HepG2 (cell line): ENCODE measurements around the gene MCC. TPM values are rescaled to one million over a fixed set of nuclear protein-coding genes. Genes with fewer than 3 reads are reported as not detected.

Experiments
- ATAC-seq: fragments of 200-7000 bp; cut with Tn5 transposase; 3 replicates; pipeline ENCODE4 v1.9.1; 2020; ENCODE audit warnings: mild to moderate bottlenecking, moderate library complexity
- BruUV-seq: library from RNA; stranded (reverse); fragments of 400-500 nt; replicated peaks from 2 replicates; lab custom pipeline; 2021; lab: Mats Ljungman, UMichigan
- CTCF ChIA-PET: fragments of 300-600 bp; formaldehyde crosslinking; extraction: SDS; loops from one replicate; lab custom pipeline; 2021; ENCODE audit warnings: low total read pairs, inconsistent platforms, low intra/inter-chr PET ratio; lab: Yijun Ruan, JAX
- POLR2A ChIA-PET: fragments of 350-600 bp; sonication (Branson Sonifier 250); formaldehyde crosslinking; loops from one replicate; lab custom pipeline; 2020; ENCODE audit warnings: antibody characterized with exemption, inconsistent platforms; lab: Yijun Ruan, JAX
- DNase-seq: peaks from one replicate; pipeline ENCODE4 v3.0.0-alpha.2; 2015; ENCODE audit warnings: low spot score
- FAIRE-seq: peaks from 3 replicates; lab custom pipeline; 2011; peaks lifted over from hg19 to GRCh38; lab: Jason Lieb, UNC
- H2AFZ ChIP-seq: one replicate; pipeline ENCODE4 v1.6.1; 2011; ENCODE audit warnings: low read length, inconsistent platforms
- H3K27ac ChIP-seq: fragments of 300-600 bp; 3 replicates; pipeline ENCODE4 v1.8.0; 2011; ENCODE audit warnings: mixed run types, mild to moderate bottlenecking, mixed read lengths, low read length, inconsistent platforms; ENCODE audit not compliant: insufficient read depth; ENCODE audit errors: extremely low read length
- H3K27me3 ChIP-seq, 2 experiments: fragments of 200-600 bp in 1 of 2; 2 replicates in 1 of 2; 3 replicates in 1 of 2; pipeline versions ENCODE4 v1.6.0 to v1.8.0; 2011; ENCODE audit warnings: low read length in 2 of 2, mild to moderate bottlenecking in 2 of 2, moderate library complexity in 2 of 2, inconsistent platforms in 1 of 2; ENCODE audit not compliant: insufficient read depth in 2 of 2, control insufficient read depth in 1 of 2
- H3K36me3 ChIP-seq, 2 experiments: fragments of 200-600 bp in 1 of 2; replicated peaks in 1 of 2; 2 replicates in 1 of 2; 3 replicates in 1 of 2; pipeline versions ENCODE4 v1.5.1 to v1.8.0; 2011; ENCODE audit warnings: low read length in 2 of 2, inconsistent platforms in 1 of 2; ENCODE audit not compliant: insufficient read depth in 2 of 2, control insufficient read depth in 1 of 2
- H3K4me1 ChIP-seq: 2 replicates; pipeline ENCODE4 v1.5.1; 2012; ENCODE audit warnings: low read length, inconsistent platforms; ENCODE audit not compliant: insufficient read depth
- H3K4me2 ChIP-seq: 2 replicates; pipeline ENCODE4 v1.6.0; 2011; ENCODE audit warnings: low read depth, low read length, inconsistent platforms
- H3K4me3 ChIP-seq, 3 experiments: fragments of 200-600 bp in 1 of 3; sonication (generic), shearing (Covaris generic) in 1 of 3; replicated peaks in 1 of 3; 2 replicates each; pipeline ENCODE4 v1.5.1; 2011 to 2016; ENCODE audit warnings: low read length in 3 of 3, inconsistent platforms in 2 of 3, low read depth in 2 of 3, mild to moderate bottlenecking in 2 of 3, control low read depth in 1 of 3, mixed read lengths in 1 of 3; ENCODE audit not compliant: insufficient read depth in 1 of 3
- H3K79me2 ChIP-seq: one replicate; pipeline ENCODE4 v1.6.1; 2011; ENCODE audit warnings: low read length, inconsistent platforms; ENCODE audit not compliant: insufficient read depth
- H3K9ac ChIP-seq: 2 replicates; pipeline ENCODE4 v1.6.0; 2011; ENCODE audit warnings: mild to moderate bottlenecking, low read depth, low read length, inconsistent platforms; ENCODE audit not compliant: insufficient read depth
- H3K9me3 ChIP-seq: 2 replicates; pipeline ENCODE4 v1.5.1; 2012; ENCODE audit warnings: mild to moderate bottlenecking, low read length
- H4K20me1 ChIP-seq: 2 replicates; pipeline ENCODE4 v1.6.0; 2011; ENCODE audit warnings: inconsistent platforms, mild to moderate bottlenecking, low read length, moderate library complexity; ENCODE audit not compliant: insufficient read depth
- ASH2L ChIP-seq: fragments of 300-600, 200-600 bp; sonication (generic); IDR thresholded peaks from 2 replicates; pipeline ENCODE4 v1.7.0; 2017; ENCODE audit warnings: low read depth, mild to moderate bottlenecking, moderate library complexity, mixed read lengths, low read length; ENCODE audit not compliant: insufficient read length
- BRCA1 ChIP-seq: sonication (generic); formaldehyde crosslinking; IDR thresholded peaks from 2 replicates; pipeline ENCODE4 v1.4.0; 2020; ENCODE audit warnings: missing genetic modification reagents
- CENPX ChIP-seq: sonication (generic); formaldehyde crosslinking; IDR thresholded peaks from 2 replicates; pipeline ENCODE4 v1.9.0; 2021; ENCODE audit warnings: mild to moderate bottlenecking, missing genetic modification reagents, moderate library complexity
- ETV6 ChIP-seq: sonication (generic); formaldehyde crosslinking; conservative IDR thresholded peaks from 2 replicates; pipeline ENCODE4 v1.4.0; 2020; ENCODE audit warnings: missing genetic modification reagents
- FOXO1 ChIP-seq: sonication (generic); formaldehyde crosslinking; IDR thresholded peaks from 2 replicates; pipeline ENCODE4 v1.4.0; 2020; ENCODE audit warnings: missing genetic modification reagents
- KLF13 ChIP-seq: sonication (generic); formaldehyde crosslinking; IDR thresholded peaks from 2 replicates; pipeline ENCODE4 v1.4.0; 2020; ENCODE audit warnings: mild to moderate bottlenecking, missing genetic modification reagents
- MAFF ChIP-seq: IDR thresholded peaks from 2 replicates; pipeline ENCODE4 v1.6.1; 2011; ENCODE audit warnings: low read depth, low read length, improper control_type of control experiment
- MEF2D ChIP-seq: sonication (generic); formaldehyde crosslinking; IDR thresholded peaks from 2 replicates; pipeline ENCODE4 v1.5.1; 2020; ENCODE audit warnings: mild to moderate bottlenecking, missing genetic modification reagents
- RBM39 ChIP-seq: fragments of 200-400 bp; formaldehyde crosslinking; IDR thresholded peaks from one replicate; pipeline ENCODE4 v1.6.1; 2018; ENCODE audit warnings: antibody characterized with exemption, mild to moderate bottlenecking, low read depth, low read length; ENCODE audit not compliant: poor library complexity, severe bottlenecking
- ZMYM2 ChIP-seq: sonication (generic); formaldehyde crosslinking; IDR thresholded peaks from 2 replicates; pipeline ENCODE4 v1.8.0; 2022; ENCODE audit warnings: mild to moderate bottlenecking, missing genetic modification reagents
- ZNF143 ChIP-seq: sonication (generic); formaldehyde crosslinking; IDR thresholded peaks from 2 replicates; pipeline ENCODE4 v1.4.0; 2020; ENCODE audit warnings: missing genetic modification reagents
- ZNF18 ChIP-seq: sonication (generic); formaldehyde crosslinking; IDR thresholded peaks from 2 replicates; pipeline ENCODE4 v1.8.0; 2022; ENCODE audit warnings: mild to moderate bottlenecking, missing genetic modification reagents; ENCODE audit not compliant: insufficient replicate concordance
- ZNF589 ChIP-seq: sonication (generic); formaldehyde crosslinking; conservative IDR thresholded peaks from 2 replicates; pipeline ENCODE4 v1.8.0; 2022; ENCODE audit warnings: mild to moderate bottlenecking, moderate library complexity, missing genetic modification reagents
- ZNF652 ChIP-seq: IDR thresholded peaks from 2 replicates; pipeline ENCODE4 v1.6.1; 2016; ENCODE audit warnings: low read depth, borderline replicate concordance
- ZNF879 ChIP-seq: sonication (generic); formaldehyde crosslinking; IDR thresholded peaks from 2 replicates; pipeline ENCODE4 v1.8.1; 2023; ENCODE audit warnings: missing genetic modification reagents
- ZSCAN30 ChIP-seq: sonication (generic); formaldehyde crosslinking; IDR thresholded peaks from 2 replicates; pipeline ENCODE4 v1.5.0; 2020; ENCODE audit warnings: mild to moderate bottlenecking, missing genetic modification reagents
- WGBS: methylation state at CpG from one replicate; pipeline ENCODE4 v1.1.6; 2017; ENCODE audit warnings: low lambda C conversion rate; 5-methylcytosine and 5-hydroxymethylcytosine counted together
- in situ Hi-C: cut with HindIII; loops from 2 replicates; pipeline ENCODE4 v1.10.0; 2017; ENCODE audit warnings: low pct_unique_long_range_greater_than_20kb; ENCODE audit not compliant: extremely low pct_ligation_motif_present
- intact Hi-C: fragments of 100-400 bp; cut with micrococcal nuclease; formaldehyde crosslinking; loops from one replicate; pipeline ENCODE4 v1.10.0; 2022; ENCODE audit not compliant: unreplicated experiment
- polyA plus RNA-seq, 8 experiments: library from polyadenylated mRNA; depleted of rRNA in 3 of 8; stranded (reverse) in 7 of 8; unstranded in 1 of 8; fragments of >200 nt; fragmentation: Illumina TruSeq in 4 of 8; extraction: Trizol in 4 of 8; gene quantifications; 2 replicates each; pipeline versions ENCODE4 v1.2.1 to v1.2.3, GENCODE V29; 2011 to 2016; ENCODE audit warnings: low read depth in 4 of 8, missing spikeins in 1 of 8, mixed read lengths in 1 of 8; ENCODE audit not compliant: insufficient read depth in 1 of 8
- total RNA-seq, 5 experiments: library from RNA; depleted of rRNA; stranded (reverse); fragments of >200 nt; fragmentation: Illumina TruSeq; extraction: Trizol; gene quantifications; 2 replicates each; pipeline ENCODE4 v1.2.3, GENCODE V29; 2016; ENCODE audit warnings: low read depth in 1 of 5
- TF ChIP-seq, protein P1 (sequence below): sonication (generic); formaldehyde crosslinking; IDR thresholded peaks from 2 replicates; pipeline ENCODE4; 2020; ENCODE audit warnings: missing genetic modification reagents, mild to moderate bottlenecking, borderline replicate concordance
- TF ChIP-seq, protein P2 (sequence below): sonication (generic); formaldehyde crosslinking; IDR thresholded peaks from 2 replicates; pipeline ENCODE4 v1.5.0; 2020; ENCODE audit warnings: missing genetic modification reagents

MCC gene
- total and polyA plus RNA-seq, 2 of the 13 experiments (the other 11 are each of a cell fraction or from before 2014, with no cell fraction given), result 0.55 to 2.4 TPM

DNA sequence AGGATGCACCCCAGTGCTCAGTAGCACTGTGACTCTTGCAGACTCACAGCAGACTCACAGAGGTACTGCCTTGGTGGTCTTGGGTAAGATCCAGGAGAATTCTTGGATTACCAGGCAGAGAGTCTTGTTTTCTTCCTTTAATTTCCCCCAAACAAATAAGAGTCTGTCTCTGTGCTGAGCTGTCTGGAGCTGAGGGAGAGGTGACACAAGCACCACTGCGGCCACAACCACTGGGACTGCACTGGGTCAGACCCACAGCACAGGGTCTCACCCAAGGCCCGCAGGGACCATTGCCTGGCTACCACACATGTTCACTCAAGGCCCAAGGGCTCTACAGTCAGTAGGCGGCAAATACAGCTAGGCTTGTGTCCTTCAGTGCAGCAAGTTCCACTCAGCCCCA, 13.8 kb upstream of the MCC start (continued):
- TF ChIP-seq BRCA1 (CRISPR knock-in tag) (no peak), RBM39 (no peak)

DNA sequence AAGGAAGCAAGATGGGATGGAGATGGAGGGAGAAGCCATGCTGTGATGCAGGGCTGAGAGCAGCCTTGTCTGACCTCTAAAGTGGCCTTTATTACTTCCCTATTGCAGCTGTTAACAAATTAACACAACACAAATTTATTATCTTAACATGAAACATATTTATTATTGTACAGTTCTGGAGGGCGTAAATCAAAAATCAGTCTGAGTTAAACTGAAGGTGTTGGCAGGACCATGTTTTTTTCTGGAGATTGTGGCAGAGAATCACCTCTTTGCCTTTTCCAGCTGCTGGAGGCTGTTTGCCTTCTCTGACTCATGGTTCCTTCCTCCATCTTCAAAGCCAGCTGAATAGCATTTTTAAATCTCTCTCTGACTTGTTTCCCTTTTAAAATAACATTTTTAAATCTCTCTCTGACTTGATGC, 7.2 kb upstream of the MCC start:
- WGBS, result 6% methylated on average over 1 of the region's 1 CpG
- Histone ChIP-seq H2AFZ (no peak overlapping the region), H3K27ac (no peak overlapping the region), H3K36me3 (no peaks in the 10 kb centered on the region), H3K4me3 (no peak overlapping the region), H3K4me2 (no peak overlapping the region), H3K27me3 (peaks cover 0 to 1% of the 10 kb centered on the region in 2 experiments; a peak in 1 of 5 replicates), H3K9me3 (peaks cover 7% of the 10 kb centered on the region), H3K9ac (no peak overlapping the region), H3K79me2 (no peaks in the 10 kb centered on the region), H3K4me1 (no peaks in the 10 kb centered on the region), H4K20me1 (no peaks in the 10 kb centered on the region)
- FAIRE-seq, result no peak
- DNase-seq, result no peak
- TF ChIP-seq ZNF879 (CRISPR knock-in tag), result no peak
- no peak for TF ChIP-seq ETV6 (CRISPR knock-in tag)
- no peak for TF ChIP-seq MEF2D (CRISPR knock-in tag)
- TF ChIP-seq ZMYM2, result no peak
- TF ChIP-seq ASH2L, result no peak
- TF ChIP-seq, protein P1, sequence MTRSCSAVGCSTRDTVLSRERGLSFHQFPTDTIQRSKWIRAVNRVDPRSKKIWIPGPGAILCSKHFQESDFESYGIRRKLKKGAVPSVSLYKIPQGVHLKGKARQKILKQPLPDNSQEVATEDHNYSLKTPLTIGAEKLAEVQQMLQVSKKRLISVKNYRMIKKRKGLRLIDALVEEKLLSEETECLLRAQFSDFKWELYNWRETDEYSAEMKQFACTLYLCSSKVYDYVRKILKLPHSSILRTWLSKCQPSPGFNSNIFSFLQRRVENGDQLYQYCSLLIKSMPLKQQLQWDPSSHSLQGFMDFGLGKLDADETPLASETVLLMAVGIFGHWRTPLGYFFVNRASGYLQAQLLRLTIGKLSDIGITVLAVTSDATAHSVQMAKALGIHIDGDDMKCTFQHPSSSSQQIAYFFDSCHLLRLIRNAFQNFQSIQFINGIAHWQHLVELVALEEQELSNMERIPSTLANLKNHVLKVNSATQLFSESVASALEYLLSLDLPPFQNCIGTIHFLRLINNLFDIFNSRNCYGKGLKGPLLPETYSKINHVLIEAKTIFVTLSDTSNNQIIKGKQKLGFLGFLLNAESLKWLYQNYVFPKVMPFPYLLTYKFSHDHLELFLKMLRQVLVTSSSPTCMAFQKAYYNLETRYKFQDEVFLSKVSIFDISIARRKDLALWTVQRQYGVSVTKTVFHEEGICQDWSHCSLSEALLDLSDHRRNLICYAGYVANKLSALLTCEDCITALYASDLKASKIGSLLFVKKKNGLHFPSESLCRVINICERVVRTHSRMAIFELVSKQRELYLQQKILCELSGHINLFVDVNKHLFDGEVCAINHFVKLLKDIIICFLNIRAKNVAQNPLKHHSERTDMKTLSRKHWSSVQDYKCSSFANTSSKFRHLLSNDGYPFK, result no peak
- TF ChIP-seq ZSCAN30 (CRISPR knock-in tag), result no peak
- TF ChIP-seq, protein P2, sequence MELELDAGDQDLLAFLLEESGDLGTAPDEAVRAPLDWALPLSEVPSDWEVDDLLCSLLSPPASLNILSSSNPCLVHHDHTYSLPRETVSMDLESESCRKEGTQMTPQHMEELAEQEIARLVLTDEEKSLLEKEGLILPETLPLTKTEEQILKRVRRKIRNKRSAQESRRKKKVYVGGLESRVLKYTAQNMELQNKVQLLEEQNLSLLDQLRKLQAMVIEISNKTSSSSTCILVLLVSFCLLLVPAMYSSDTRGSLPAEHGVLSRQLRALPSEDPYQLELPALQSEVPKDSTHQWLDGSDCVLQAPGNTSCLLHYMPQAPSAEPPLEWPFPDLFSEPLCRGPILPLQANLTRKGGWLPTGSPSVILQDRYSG, result no peak
- no peak for TF ChIP-seq ZNF18 (CRISPR knock-in tag)
- no peak for TF ChIP-seq CENPX
- no peak for TF ChIP-seq KLF13
- no peak for TF ChIP-seq ZNF652
- TF ChIP-seq ZNF589, result no peak
- TF ChIP-seq ZNF143 (CRISPR knock-in tag), result no peak
- no peak for TF ChIP-seq MAFF
- no peak for TF ChIP-seq FOXO1
- in situ Hi-C loops, result no loop called here
- POLR2A ChIA-PET, result interaction anchor here (0.9 kb wide), 1 partner anchor 18 kb away, joined by 3 read pairs; the partner anchor contains the start of gene YTHDC2
- no TSS peak for BruUV-seq
- no peak for ATAC-seq
- intact Hi-C loops, result no loop called here
- CTCF ChIA-PET, result no interaction called here
